Left ventricle myocardium superior (tissue), 1 donor: ENCODE measurements around the gene EFCAB8. TPM values are rescaled to one million over a fixed set of nuclear protein-coding genes. Genes with fewer than 3 reads are reported as not detected.

ENCODE experiments used
- ATAC-seq: fragments of 200-7000 bp; cut with Tn5 transposase; one replicate; pipeline ENCODE4 v1.9.1; 2020; ENCODE audit warnings: mild to moderate bottlenecking, moderate library complexity
- DNase-seq: peaks from one replicate; pipeline ENCODE4 v3.0.0-alpha.2; 2020
- intact Hi-C: fragments of 100-400 bp; cut with micrococcal nuclease; formaldehyde crosslinking; loops from one replicate; pipeline ENCODE4 v1.11.0; 2022
- total RNA-seq: library from RNA; stranded (reverse); fragmentation: NEBNext Ultra II Directional; extraction: Animal tissue kit (Norgen Biotek cat#: 25700); gene quantifications from one replicate; pipeline ENCODE4 v1.2.1, GENCODE V29; 2021
- donor health status: DM: no; HTN: yes; CAD: no; lungs with severe emphysema.

EFCAB8 gene
- total RNA-seq, 1 donor from 2014 or later = not detected

DNA sequence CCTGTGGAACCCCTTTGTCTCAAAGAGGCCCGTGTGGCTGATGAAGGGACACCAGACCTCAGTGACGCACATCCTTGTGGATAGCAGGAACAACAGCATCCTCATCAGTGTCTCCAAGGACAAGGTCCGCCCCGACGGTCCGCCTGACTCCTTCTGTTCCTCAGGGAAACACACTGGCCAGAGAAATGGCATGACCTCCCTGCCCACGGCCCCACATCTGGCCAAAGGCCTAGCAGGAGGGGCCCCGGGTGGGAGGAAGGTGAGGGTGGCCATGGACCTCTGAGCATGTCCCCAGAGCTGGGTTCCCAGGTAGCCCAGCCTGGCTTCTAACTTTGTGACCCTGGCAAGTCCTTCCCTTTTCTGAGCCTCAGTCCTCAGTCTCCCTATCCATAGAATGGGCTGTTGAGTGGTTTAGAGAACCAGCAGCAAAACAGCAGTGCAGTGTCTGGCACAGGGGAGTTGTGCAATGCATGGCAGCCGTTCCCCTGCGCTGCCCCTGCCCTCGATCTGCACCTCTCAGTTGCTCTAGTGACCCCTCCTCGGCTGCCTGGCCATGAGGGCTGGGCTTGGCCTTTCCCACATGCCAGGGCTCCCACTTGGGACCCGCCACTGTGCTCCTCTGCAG lies 48.3 kb downstream of the EFCAB8 start:
- ATAC-seq (no peak), DNase-seq (no peak)
- intact Hi-C loops = loop anchor here (10.0 kb wide), 1 partner anchor 388 kb away; no protein-coding TSS in a partner anchor

DNA sequence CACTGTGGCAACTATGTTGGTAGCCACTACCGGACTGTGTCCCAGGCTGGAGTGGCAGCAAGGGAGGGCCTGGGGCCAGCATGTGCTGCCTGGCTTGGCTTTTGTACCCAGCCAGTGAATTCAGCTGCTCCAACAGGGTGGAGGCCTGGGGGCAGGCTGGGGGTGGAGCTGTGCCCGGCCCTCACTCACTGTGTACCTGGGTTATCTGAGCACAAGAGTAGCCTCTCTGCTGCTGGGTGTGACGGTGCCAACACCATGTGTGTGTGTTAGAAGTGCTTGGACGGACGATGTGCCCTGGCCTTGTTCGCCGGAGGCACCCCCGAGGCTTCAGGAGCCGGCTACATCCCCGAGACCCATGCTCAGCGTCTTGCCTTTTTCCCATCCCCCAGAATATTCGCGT lies 49.2 kb downstream of the EFCAB8 start:
- peak; percentile 52 for DNase-seq
- intact Hi-C loops = loop anchor here (10.0 kb wide), 1 partner anchor 387 kb away; no protein-coding TSS in a partner anchor
- peak; percentile 88 for ATAC-seq

DNA sequence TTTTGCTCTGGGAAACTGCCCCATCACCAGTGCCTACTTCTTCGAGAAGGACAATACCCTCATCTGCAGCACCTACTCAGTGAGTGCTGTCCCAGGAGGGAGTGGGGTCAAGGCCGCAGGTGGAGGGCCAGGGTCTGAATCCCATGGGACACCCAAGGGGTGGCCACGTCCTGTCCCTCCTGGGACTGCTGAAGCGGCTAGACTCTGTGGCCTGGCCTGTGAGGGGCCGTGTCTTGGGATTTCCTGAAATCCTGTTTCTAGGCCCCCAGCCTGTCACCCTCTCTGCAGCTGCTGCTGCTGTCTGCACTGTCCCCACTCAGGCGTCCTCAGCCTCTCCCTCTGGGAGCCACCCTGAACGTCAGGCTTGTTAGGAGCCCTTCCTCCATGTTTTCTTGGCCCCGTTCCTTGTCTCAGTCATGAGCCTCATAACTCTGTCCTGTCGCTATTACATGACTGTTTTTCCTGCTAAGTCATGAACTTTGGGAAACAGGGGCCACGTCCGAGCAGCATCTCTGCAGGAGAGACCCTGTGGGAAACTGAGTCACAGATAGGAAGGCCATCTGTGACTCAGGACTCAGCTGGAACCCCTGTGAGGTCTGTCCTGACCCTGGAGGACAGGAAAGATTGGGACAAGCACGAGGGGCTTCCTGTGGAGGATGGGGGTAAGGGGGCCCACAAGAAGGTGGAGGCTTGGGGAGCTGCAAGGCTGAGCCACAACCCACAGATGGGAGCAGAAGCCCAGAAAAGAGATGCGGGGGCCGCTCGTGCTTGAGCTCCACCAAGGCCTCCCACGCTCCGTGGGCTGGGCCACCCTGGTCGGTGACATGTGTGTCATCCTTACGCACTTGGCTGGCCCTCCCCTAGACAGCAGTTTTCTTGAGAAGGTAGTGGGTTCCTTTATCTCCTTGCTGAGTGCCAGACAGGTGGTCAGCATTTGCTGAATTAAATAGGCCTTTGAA lies 49.9 kb downstream of the EFCAB8 start:
- intact Hi-C loops = loop anchor here (10.0 kb wide), 1 partner anchor 386 kb away; no protein-coding TSS in a partner anchor
- no peak for DNase-seq
- no peak for ATAC-seq

DNA sequence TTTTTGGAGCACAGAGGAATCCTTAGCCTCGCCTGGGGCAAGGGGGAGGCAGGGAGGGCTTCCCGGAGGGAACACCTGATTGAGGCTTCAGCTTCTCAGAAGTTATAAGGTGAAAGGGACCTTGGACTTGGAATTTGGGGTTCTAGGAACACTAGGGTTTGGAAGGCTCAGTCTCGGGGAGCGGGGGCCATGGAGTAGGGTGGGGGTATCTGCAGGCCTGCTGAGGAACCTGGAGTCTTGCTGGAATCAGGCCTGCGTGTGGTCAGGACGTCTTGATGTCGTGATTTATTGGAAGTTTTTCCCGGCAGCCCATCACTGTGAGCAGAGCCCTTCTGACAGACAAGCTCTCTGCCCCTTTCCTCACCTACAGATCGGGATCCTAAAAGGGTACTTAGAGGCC lies 50.7 kb downstream of the EFCAB8 start:
- no peak for DNase-seq

DNA sequence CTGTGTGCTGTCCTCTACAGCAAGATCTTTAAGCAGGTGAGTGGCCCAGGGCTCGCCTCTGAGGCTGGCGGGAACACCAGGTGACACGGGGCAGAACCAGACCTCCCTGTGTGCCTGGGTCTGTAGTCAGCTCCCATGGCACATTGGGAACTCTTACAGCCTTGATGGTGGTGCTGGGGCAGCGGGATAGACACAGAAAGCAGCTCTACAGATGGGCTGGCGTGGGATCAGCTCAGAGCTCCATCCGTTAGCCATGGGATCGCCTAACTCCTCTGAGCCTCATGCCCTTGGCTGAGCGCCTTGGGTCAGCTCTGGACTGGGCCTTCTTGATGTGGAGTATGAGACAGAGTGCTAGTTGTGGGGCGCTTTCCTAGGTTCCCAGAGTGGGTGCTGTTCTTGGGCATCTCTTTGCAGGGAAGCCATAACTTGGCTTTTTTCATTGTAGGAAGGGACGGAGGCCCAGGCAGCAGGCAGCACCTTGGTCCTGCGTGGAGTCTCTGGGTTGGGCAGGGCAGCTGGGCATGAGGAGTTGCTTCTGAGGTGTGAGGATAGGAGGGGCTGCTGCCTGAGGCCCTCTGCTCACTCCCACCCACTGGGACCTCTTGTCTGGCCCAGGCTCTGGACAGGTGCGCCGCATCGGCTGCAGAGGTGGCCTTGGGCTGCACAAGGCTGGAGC lies 51.3 kb downstream of the EFCAB8 start:
- ATAC-seq (no peak), DNase-seq (no peak)
- intact Hi-C loops = loop anchor here (10.0 kb wide), 1 partner anchor 385 kb away; no protein-coding TSS in a partner anchor

More for the DNA sequence above, 50.7 kb downstream of the EFCAB8 start:
- ATAC-seq = no peak
- intact Hi-C loops = loop anchor here (10.0 kb wide), 1 partner anchor 385 kb away; no protein-coding TSS in a partner anchor

DNA sequence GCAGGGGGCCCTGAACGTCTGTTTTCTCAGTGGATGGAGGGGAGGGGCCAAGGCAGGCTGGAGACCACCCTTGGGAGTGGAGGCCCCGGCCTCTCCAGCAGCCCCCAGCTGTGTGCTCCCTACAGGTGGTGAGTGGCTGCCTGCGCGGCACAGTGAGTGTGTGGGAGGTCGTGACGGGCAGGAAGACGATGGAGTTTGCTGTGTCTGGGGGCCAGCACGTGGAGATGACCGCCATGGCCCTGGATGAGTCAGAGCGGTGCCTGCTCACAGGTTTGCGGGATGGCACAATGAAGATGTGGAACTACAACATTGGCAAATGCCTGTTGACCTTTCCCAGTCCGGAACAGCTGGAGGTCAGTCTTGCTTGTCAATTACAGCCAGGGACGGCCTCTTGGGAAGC lies 52.6 kb downstream of the EFCAB8 start:
- no peak for DNase-seq
- intact Hi-C loops = no loop called here
- no peak for ATAC-seq

DNA sequence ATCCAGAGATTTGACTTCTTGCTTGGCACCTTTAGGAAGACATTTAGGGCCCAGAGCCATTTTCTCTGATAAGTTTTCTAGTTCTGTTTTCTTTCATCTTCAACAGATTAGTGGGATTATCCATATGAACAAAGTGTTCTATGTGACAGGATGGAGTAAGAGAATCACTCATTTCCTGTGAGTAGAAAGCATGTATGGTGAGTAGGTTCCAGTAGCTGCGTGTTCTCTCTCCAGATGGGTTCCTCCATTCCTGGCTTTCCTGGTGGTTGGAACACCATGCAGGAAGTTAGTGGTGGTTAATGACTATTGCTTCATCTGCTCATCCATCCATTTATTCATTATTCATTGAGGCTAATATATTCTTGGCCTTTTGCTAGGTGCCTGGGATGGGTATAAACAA lies 54.0 kb downstream of the EFCAB8 start:
- DNase-seq = no peak
- intact Hi-C loops = no loop called here
- ATAC-seq = no peak

DNA sequence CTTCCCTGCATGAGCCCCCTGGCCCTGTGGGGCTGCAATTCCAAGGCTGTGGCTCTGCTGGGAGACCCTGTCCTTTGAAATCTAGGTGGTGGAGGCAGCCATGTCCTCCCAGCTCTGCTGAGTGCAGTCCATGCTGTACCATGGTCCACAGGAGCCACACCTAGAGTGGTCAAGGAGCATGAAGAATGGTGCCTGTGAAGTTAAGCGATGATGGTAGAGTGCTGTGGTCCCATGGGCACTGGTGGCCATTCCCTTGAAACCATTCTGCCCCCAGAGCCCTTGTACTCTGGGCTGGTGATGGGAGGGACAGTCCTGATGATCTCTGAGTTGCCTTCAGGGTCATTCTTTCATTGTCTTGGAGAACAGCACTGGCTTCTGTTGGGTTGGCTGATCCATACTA lies 55.3 kb downstream of the EFCAB8 start:
- ATAC-seq (no peak), DNase-seq (no peak)
- intact Hi-C loops = no loop called here

DNA sequence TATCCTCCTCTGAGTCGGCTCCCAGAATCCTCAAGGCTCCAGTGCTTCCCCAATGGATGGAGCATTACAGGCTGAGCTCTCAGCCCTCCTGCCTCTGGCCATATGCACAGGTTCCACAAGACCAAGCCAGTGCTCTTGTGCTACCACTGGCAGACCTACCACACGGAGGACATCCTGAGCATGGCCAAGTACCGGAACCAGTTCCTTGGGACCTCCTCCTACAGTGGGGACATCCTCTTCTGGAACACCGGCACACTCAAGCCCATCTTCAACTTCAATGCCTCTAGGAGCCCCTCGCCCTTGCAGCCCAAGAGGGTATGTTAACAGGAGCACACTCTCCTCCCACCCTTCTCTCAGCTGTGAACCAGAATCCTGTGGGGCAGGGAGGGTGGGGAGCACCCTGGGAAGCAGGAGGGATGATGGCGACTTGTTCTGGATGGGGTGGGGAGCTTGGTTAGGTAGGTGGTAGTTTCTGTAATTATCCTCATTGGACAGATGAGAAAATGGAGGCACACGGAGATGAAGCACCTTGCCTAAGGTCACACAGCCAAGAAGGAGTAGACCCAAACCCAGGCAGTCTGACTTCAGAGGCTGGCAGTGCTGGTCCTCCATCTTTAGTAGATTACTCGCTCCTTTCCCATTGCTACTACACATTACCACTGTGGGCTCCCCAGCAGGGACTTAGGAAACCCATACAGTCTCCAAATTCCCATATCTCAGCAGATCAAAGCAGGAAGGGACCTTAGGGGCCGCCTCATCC lies 58.6 kb downstream of the EFCAB8 start:
- intact Hi-C loops = no loop called here
- no peak for DNase-seq
- ATAC-seq = no peak

DNA sequence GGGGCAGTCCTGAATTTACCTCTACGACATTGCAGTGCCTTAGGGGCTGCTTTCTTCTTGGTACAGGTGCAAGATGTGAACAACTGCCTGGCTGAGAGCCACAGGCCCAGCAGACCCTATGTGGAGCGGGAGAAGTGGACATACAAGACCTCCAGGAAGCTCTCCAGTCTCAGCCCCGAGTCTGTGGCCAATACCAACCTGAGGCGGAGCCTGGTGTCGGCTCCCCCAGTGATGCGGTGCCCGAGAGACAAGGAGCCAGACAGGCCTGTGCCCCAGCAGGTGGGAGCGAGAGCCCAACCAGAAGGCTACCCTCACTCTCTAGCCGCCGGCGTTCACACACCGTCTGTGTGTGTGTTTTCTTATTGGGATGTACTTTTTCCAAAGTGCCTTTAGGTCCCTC lies 59.6 kb downstream of the EFCAB8 start:
- ATAC-seq (no peak), DNase-seq (no peak)
- intact Hi-C loops = no loop called here

DNA sequence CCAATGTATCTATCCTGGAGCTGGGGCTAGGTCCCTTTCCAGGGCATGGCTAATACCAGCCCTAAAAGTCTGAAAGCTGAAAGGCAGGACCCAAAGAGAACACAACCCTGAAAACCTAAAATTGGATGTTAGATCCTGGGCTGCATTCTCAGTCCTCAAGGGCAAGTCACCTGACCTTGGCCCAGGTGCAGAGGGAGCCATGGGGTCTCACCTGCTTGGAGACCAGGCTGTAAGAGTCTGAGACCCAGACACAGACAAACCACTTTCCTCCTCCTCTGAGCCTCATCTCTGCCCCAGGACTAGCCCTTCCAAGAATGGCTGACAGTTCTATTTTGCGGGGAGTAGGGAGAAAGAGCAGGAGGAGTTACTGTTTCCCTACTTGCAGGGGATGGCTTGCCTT lies 60.0 kb downstream of the EFCAB8 start:
- DNase-seq (no peak), ATAC-seq (no peak)
- intact Hi-C loops = no loop called here

DNA sequence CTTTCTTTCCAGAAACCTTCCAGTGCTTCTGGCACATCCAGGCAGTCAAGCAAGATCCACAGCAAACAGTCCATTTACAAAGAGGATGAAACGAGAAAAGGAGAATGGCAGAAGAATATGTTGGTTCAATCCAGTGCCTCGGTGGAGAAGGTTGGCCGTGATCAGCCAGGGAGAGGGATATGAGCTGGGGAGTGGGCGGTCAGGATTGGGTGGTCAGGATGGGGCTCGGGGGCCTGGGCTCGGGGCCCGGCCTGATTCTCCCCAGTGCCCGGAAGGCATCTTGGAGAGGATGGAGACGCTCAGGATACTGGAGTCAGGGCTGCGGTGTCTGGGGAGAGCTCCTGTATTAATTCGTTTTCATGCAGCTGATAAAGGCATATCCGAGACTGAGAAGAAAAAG lies 61.3 kb downstream of the EFCAB8 start:
- DNase-seq (no peak), ATAC-seq (no peak)
- intact Hi-C loops = no loop called here

DNA sequence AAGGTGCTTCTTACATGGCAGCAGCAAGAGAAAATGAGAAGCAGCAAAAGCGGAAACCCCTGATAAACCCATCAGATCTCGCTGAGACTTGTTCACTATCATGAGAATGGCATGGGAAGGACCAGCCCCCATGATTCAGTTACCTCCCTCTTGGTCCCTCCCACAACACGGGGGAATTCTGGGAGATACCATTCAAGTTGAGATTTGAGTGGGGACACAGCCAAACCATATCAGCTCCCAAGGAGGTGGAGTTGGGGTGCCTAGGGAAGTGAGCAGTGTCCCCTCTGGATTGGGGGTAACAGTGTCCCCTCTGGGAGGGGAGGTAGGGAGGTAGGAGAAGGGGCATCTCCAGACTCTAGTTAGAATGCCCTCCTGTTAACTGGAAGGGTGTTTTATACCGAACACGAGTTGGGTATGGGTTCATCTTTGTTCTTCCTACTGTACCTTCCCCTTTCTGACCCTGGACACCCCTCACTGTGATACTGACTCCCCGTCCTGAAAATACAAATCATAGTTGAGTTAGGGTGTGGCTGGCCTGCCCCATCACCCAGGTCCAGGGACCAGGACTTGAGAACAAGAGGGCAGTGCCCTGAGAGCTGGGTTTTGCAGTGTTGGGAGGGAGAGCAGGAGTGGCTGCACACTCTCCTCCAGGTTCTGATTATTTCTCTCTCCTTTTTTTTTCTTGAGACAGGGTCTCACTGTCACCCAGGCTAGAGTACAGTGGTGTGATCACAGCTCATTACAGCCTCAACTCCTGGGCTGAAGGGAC lies 62.0 kb downstream of the EFCAB8 start:
- ATAC-seq (no peak), DNase-seq (no peak)
- intact Hi-C loops = no loop called here

DNA sequence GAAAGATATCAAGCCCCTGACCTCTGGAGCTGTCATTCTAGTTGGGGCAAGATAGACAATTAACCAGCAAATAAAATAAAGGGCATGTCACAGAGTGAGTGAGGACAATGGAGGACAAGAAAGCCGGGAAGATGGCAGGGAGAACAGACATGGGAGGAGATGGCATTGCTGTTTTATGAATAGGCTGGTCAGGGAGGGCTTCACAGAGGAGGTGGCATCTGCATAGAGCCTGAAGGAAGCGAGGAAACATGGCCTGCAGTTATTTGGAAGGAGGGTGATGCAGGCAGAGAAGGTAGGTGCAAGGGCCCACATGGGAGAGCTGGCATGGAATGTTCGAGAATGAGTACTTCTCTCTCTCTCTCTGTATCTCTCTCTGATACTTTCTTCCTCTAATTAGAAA lies 63.7 kb downstream of the EFCAB8 start:
- DNase-seq = no peak
- intact Hi-C loops = no loop called here

DNA sequence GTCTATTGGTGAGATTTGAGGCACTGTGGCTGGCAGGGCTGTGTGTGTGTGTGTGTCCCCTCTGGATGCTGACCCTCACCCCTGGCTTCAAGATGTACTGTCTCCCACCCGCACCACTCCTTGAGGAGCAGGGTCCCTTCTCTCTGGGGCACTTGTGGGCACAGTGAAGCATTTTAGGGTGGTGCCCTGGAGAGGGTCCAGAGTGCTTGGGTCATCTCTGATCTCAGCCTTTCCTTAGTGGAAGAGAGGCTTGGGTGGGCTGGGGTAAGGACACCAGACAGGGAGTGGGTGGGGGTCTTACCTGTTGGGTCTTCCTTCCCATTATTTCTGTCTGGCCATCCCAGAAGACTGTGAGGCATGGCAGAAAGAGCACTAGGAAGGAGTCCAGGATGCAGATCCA lies 66.1 kb downstream of the EFCAB8 start:
- intact Hi-C loops = no loop called here
- DNase-seq (no peak), ATAC-seq (no peak)

More for the DNA sequence above, 63.7 kb downstream of the EFCAB8 start:
- ATAC-seq = no peak

DNA sequence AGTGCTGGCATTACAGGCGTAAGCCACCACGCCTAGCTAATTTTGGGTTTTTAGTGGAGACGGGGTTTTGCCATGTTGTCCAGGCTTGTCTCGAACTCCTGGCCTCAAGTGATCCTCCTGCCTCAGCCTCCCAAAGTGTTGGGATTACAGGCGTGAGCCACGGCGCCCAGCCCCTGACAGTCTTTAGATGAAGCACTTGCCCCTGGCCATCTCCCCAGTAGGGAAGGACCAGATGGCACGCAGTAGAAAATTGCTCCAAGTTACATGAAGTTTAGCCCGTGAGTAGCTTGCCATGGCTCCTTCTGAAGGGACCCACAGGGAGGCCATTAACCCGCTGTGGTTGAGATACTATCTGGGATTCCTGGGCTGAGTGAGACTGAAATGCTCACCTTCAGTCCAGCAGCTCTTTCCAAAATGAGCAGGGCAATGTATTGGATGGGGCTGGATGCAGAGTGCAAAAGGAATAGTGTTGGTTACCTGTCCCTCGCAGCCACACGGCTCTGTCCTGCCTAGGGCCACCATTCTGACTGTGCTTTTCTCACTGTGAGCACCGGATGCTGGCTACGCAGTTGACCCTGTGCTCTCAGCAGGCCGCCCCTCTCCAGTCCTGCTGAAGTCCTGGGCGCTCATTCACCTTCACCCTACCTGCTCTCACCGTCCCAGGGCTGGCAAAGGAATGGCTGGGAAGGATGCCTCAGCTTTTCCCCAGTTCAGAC lies 66.9 kb downstream of the EFCAB8 start:
- ATAC-seq (no peak), DNase-seq (no peak)
- intact Hi-C loops = no loop called here

DNA sequence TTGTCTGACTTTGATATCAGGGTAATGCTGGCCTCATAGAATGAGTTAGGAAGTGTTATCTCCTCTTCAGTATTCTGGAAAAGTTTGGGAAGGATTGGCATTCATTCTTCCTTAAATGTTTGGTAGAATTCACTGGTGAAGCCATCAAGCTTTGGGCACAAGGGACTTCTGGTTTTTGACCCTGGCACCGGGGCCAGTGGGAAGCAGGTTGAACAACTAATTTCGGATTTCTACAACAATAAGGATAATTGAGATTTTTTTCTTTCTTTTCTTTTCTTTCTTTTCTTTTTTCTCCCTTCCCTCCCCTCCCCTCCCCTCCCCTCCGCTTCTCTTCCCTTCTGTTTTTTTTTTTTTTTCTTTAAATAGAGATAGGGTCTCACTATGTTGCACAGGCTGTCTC lies 70.4 kb downstream of the EFCAB8 start:
- intact Hi-C loops = no loop called here
- no peak for DNase-seq
- no peak for ATAC-seq

DNA sequence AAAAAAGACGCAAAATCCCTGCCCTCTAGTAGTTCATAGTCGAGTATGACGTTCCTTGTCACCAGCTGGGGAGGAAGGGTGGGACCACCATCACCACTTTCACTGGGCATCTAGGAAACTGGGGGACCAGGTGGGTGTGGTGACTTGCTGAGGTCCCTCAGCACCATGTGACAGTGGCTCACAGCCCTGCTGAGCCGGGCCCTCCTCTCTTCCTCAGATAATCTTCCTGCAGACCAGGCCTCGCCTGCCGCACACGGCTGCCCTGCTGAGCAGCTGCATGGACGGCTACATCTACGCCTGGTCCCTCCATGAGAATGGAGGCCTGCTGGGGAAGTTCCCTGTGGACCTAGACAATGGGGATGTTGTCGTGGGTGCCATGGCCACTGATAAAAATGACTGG lies 71.5 kb downstream of the EFCAB8 start:
- DNase-seq = no peak
- intact Hi-C loops = no loop called here

More for the DNA sequence above, 71.5 kb downstream of the EFCAB8 start:
- no peak for ATAC-seq
